CMK (cell line): ENCODE measurements around the gene SYNDIG1.

Source experiments
- DNase-seq: peaks from one replicate; pipeline ENCODE4 v3.0.0-alpha.2; 2010; ENCODE audit warnings: low read depth

The SYNDIG1 gene

GRCh38 chr20:24634855-24635254 is 165.4 kb downstream of the SYNDIG1 start:
- peak; percentile 3 for DNase-seq

GRCh38 chr20:24636626-24637025 is 167.2 kb downstream of the SYNDIG1 start:
- no peak for DNase-seq

GRCh38 chr20:24637087-24637486 is 167.7 kb downstream of the SYNDIG1 start:
- DNase-seq = no peak

GRCh38 chr20:24637941-24638340 is 168.5 kb downstream of the SYNDIG1 start:
- DNase-seq = no peak

- DNase-seq = no peak
Measured at GRCh38 chr20:24638591-24639548, 169.4 kb downstream of the SYNDIG1 start.

GRCh38 chr20:24640276-24640675 is 170.8 kb downstream of the SYNDIG1 start:
- no peak for DNase-seq

GRCh38 chr20:24640686-24641085 is 171.3 kb downstream of the SYNDIG1 start:
- no peak for DNase-seq

- DNase-seq = no peak
Measured at GRCh38 chr20:24643731-24644626, 174.6 kb downstream of the SYNDIG1 start.

- DNase-seq = no peak
Measured at GRCh38 chr20:24646321-24646720, 176.9 kb downstream of the SYNDIG1 start.

- no peak for DNase-seq
Measured at GRCh38 chr20:24647713-24648112, 178.3 kb downstream of the SYNDIG1 start.

GRCh38 chr20:24648481-24648880 is 179.1 kb downstream of the SYNDIG1 start:
- DNase-seq = no peak

- DNase-seq = no peak
Measured at GRCh38 chr20:24648919-24649318, 179.5 kb downstream of the SYNDIG1 start.

GRCh38 chr20:24649787-24650490 is 180.5 kb downstream of the SYNDIG1 start:
- no peak for DNase-seq

- no peak for DNase-seq
Measured at GRCh38 chr20:24651171-24651975, 181.9 kb downstream of the SYNDIG1 start.

- DNase-seq = no peak
Measured at GRCh38 chr20:24651976-24652345, 182.5 kb downstream of the SYNDIG1 start.

- DNase-seq = no peak
Measured at GRCh38 chr20:24653306-24653705, 183.9 kb downstream of the SYNDIG1 start.

- no peak for DNase-seq
Measured at GRCh38 chr20:24654425-24654824, 185.0 kb downstream of the SYNDIG1 start.

- no peak for DNase-seq
Measured at GRCh38 chr20:24656391-24656790, 187.0 kb downstream of the SYNDIG1 start.

- DNase-seq = no peak
Measured at GRCh38 chr20:24657196-24657595, 187.8 kb downstream of the SYNDIG1 start.

- DNase-seq = no peak
Measured at GRCh38 chr20:24657878-24658620, 188.6 kb downstream of the SYNDIG1 start.
